K562 (cell line): ENCODE results near the gene POLD4. TPM values are rescaled to one million over a fixed set of nuclear protein-coding genes. Genes with fewer than 3 reads are reported as not detected.

Experiments used
- CHD1 ChIP-seq: fragments of 200-600 bp; sonication (generic); IDR thresholded peaks from one replicate; pipeline ENCODE4 v1.6.1; 2012; ENCODE audit warnings: mild to moderate bottlenecking, moderate library complexity, low read length, inconsistent platforms
- EP300 ChIP-seq: IDR thresholded peaks from 2 replicates; pipeline ENCODE4 v1.6.1; 2012; ENCODE audit warnings: low read length, improper control_type of control experiment
- FOXA3 ChIP-seq, 2 experiments: fragments of 450-650 bp in 1 of 2; sonication (generic) in 1 of 2; formaldehyde crosslinking; IDR thresholded peaks in 1 of 2; conservative IDR thresholded peaks in 1 of 2; 2 replicates each; pipeline versions ENCODE4 v1.4.0 to v1.8.0; 2020 to 2022; ENCODE audit warnings: mild to moderate bottlenecking in 2 of 2, missing genetic modification reagents in 1 of 2
- FOXM1 ChIP-seq, 2 experiments: fragments of 450-650 bp in 1 of 2; sonication (generic) in 1 of 2; formaldehyde crosslinking in 1 of 2; IDR thresholded peaks; 2 replicates each; pipeline versions ENCODE4 v1.6.1 to v1.9.0; 2017 to 2022; ENCODE audit warnings: low read depth in 2 of 2, mild to moderate bottlenecking in 2 of 2, missing genetic modification reagents in 1 of 2, moderate library complexity in 1 of 2
- FOXP1 ChIP-seq: sonication (generic); formaldehyde crosslinking; IDR thresholded peaks from 2 replicates; pipeline ENCODE4 v1.8.0; 2022; ENCODE audit warnings: mild to moderate bottlenecking, missing genetic modification reagents
- HLTF ChIP-seq: fragments of 450-650 bp; IDR thresholded peaks from 2 replicates; pipeline ENCODE4 v1.6.1; 2016
- IRF2 ChIP-seq: sonication (generic); formaldehyde crosslinking; IDR thresholded peaks from 2 replicates; pipeline ENCODE4 v1.8.1; 2022; ENCODE audit warnings: mild to moderate bottlenecking, missing genetic modification reagents
- JUNB ChIP-seq: fragments of 450-650 bp; formaldehyde crosslinking; conservative IDR thresholded peaks from 2 replicates; pipeline ENCODE4 v1.4.0; 2020; ENCODE audit warnings: mild to moderate bottlenecking
- LARP7 ChIP-seq: fragments of 450-650 bp; IDR thresholded peaks from 2 replicates; pipeline ENCODE4 v1.6.1; 2016
- PPARD ChIP-seq: fragments of 250-450 bp; sonication (Bioruptor Pico); IDR thresholded peaks from 2 replicates; pipeline ENCODE4 v1.8.0; 2022; ENCODE audit warnings: inconsistent platforms, mild to moderate bottlenecking, moderate library complexity
- PRMT5 ChIP-seq: sonication (generic); formaldehyde crosslinking; IDR thresholded peaks from 2 replicates; pipeline ENCODE4 v1.5.0; 2020; ENCODE audit warnings: missing genetic modification reagents
- PRPF4 ChIP-seq: fragments of 200-400 bp; formaldehyde crosslinking; IDR thresholded peaks from one replicate; pipeline ENCODE4 v1.6.1; 2017; ENCODE audit warnings: low read length, low read depth, mild to moderate bottlenecking; ENCODE audit not compliant: insufficient read depth, poor library complexity, severe bottlenecking
- YBX1 ChIP-seq: fragments of 450-650 bp; IDR thresholded peaks from 2 replicates; pipeline ENCODE4 v1.7.1; 2016; ENCODE audit warnings: mild to moderate bottlenecking
- ZNF12 ChIP-seq: sonication (generic); formaldehyde crosslinking; IDR thresholded peaks from 2 replicates; pipeline ENCODE4 v1.4.0; 2020; ENCODE audit warnings: mild to moderate bottlenecking, missing genetic modification reagents
- polyA plus RNA-seq, 8 experiments: library from polyadenylated mRNA; depleted of rRNA in 4 of 8; stranded (reverse) in 5 of 8; unstranded in 3 of 8; fragments of >200 nt; fragmentation: Nextera tagmentation in 2 of 8; fragmentation: Illumina TruSeq in 1 of 8; extraction: Ambion mirVana in 2 of 8; extraction: Trizol in 1 of 8; gene quantifications; 2 replicates each; pipeline versions ENCODE4 v1.2.1 to v1.2.3, GENCODE V29; 2011 to 2014; ENCODE audit warnings: inconsistent platforms in 1 of 8, missing spikeins in 1 of 8
- total RNA-seq, 7 experiments: library from RNA; depleted of rRNA in 6 of 7; stranded (reverse); fragments of >200 nt in 6 of 7; fragmentation: Illumina TruSeq in 2 of 7; extraction: Trizol in 2 of 7; gene quantifications; 2 replicates each; pipeline versions ENCODE4 v1.2.1 to v1.2.3, GENCODE V29; 2011 to 2021; ENCODE audit warnings: low replicate concordance in 1 of 7
- TF ChIP-seq, protein P1 (sequence below): sonication (generic); formaldehyde crosslinking; IDR thresholded peaks from 2 replicates; pipeline ENCODE4 v1.8.0; 2022; ENCODE audit warnings: missing genetic modification reagents, mild to moderate bottlenecking, borderline replicate concordance
- TF ChIP-seq, protein P2 (sequence below): fragments of 450-650 bp; IDR thresholded peaks from 2 replicates; pipeline ENCODE4 v1.6.1; 2014; ENCODE audit warnings: low read depth, mild to moderate bottlenecking, moderate library complexity, borderline replicate concordance
- TF ChIP-seq, protein P3 (sequence below): sonication (generic); formaldehyde crosslinking; IDR thresholded peaks from 2 replicates; pipeline ENCODE4 v1.8.0; 2023; ENCODE audit warnings: missing genetic modification reagents, mild to moderate bottlenecking, borderline replicate concordance

POLD4 gene
- total and polyA plus RNA-seq, 9 of the 15 experiments (the other 6 are each of a cell fraction or from before 2014, with no cell fraction given) = 5.8 to 64.5 (median 18.3) TPM

DNA sequence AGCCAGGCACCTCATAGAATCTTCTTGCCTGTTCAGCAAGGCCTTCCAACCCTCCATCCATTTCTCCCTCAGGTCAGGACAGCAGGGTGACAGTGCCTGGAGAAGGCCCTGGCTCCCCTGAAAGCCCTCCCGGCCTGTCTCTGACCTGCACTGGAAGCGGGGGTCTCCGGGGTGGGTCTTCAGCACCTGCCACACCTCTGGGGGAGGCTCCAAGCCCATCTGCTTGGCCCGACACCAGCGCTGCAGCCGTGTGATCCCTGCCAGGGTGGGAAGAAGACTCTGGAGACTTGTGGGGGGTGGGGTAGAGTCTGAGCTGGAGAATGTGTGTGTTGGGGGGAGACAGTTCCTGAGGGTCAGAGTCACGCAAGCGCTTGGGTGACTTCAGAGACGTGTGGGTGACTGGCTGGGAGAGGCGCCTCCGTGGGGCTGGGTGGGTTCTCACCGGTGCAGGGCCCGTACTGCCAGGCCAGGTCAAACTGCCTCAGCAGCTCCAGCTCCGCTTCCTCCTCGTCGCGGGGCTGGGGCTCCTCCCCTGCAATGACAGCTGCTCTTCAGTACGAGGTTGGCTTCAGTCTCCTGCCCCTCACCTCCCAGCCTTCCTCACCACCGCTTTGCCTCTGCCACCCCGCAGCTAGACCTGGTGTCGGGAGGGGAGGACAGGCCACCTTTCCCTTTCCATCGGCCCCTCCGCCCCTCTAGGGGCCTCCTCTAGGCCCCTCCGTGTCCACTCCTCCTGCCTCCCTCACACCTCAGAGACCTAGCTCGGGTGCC lies 615 bp downstream of the POLD4 start (continued):
- TF ChIP-seq, protein P1, sequence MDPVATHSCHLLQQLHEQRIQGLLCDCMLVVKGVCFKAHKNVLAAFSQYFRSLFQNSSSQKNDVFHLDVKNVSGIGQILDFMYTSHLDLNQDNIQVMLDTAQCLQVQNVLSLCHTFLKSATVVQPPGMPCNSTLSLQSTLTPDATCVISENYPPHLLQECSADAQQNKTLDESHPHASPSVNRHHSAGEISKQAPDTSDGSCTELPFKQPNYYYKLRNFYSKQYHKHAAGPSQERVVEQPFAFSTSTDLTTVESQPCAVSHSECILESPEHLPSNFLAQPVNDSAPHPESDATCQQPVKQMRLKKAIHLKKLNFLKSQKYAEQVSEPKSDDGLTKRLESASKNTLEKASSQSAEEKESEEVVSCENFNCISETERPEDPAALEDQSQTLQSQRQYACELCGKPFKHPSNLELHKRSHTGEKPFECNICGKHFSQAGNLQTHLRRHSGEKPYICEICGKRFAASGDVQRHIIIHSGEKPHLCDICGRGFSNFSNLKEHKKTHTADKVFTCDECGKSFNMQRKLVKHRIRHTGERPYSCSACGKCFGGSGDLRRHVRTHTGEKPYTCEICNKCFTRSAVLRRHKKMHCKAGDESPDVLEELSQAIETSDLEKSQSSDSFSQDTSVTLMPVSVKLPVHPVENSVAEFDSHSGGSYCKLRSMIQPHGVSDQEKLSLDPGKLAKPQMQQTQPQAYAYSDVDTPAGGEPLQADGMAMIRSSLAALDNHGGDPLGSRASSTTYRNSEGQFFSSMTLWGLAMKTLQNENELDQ (CRISPR knock-in tag) = no peak
- TF ChIP-seq PRMT5 (CRISPR knock-in tag) (no peak), FOXA3 (CRISPR knock-in tag; conservative IDR thresholded peaks at IDR 0.05 in 1 of 2, IDR thresholded peaks at IDR 0.05 in 1 of 2) (0 out of 4 replicates have a peak, but pooled peaks of 1 of the 2 experiments have one; percentile 27), LARP7 (0 out of 2 replicates have a peak, but pooled peaks have one; percentile 46), PRPF4 (no peak), JUNB (CRISPR knock-in tag) (no peak), YBX1 (no peak), PPARD (CRISPR knock-in tag) (no peak), FOXP1 (0 out of 2 replicates have a peak, but pooled peaks have one; percentile 68), ZNF12 (CRISPR knock-in tag) (no peak), EP300 (no peak), IRF2 (CRISPR knock-in tag) (no peak), CHD1 (peak; percentile 93), HLTF (0 out of 2 replicates have a peak, but pooled peaks have one; percentile 46), FOXM1 (IDR thresholded peaks at IDR 0.05; ENCODE audit: low read depth) (no peak), FOXM1 (CRISPR knock-in tag; IDR thresholded peaks at IDR 0.05; ENCODE audit: low read depth) (no peak)
- TF ChIP-seq, protein P2, sequence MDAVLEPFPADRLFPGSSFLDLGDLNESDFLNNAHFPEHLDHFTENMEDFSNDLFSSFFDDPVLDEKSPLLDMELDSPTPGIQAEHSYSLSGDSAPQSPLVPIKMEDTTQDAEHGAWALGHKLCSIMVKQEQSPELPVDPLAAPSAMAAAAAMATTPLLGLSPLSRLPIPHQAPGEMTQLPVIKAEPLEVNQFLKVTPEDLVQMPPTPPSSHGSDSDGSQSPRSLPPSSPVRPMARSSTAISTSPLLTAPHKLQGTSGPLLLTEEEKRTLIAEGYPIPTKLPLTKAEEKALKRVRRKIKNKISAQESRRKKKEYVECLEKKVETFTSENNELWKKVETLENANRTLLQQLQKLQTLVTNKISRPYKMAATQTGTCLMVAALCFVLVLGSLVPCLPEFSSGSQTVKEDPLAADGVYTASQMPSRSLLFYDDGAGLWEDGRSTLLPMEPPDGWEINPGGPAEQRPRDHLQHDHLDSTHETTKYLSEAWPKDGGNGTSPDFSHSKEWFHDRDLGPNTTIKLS = no peak
- TF ChIP-seq, protein P3, sequence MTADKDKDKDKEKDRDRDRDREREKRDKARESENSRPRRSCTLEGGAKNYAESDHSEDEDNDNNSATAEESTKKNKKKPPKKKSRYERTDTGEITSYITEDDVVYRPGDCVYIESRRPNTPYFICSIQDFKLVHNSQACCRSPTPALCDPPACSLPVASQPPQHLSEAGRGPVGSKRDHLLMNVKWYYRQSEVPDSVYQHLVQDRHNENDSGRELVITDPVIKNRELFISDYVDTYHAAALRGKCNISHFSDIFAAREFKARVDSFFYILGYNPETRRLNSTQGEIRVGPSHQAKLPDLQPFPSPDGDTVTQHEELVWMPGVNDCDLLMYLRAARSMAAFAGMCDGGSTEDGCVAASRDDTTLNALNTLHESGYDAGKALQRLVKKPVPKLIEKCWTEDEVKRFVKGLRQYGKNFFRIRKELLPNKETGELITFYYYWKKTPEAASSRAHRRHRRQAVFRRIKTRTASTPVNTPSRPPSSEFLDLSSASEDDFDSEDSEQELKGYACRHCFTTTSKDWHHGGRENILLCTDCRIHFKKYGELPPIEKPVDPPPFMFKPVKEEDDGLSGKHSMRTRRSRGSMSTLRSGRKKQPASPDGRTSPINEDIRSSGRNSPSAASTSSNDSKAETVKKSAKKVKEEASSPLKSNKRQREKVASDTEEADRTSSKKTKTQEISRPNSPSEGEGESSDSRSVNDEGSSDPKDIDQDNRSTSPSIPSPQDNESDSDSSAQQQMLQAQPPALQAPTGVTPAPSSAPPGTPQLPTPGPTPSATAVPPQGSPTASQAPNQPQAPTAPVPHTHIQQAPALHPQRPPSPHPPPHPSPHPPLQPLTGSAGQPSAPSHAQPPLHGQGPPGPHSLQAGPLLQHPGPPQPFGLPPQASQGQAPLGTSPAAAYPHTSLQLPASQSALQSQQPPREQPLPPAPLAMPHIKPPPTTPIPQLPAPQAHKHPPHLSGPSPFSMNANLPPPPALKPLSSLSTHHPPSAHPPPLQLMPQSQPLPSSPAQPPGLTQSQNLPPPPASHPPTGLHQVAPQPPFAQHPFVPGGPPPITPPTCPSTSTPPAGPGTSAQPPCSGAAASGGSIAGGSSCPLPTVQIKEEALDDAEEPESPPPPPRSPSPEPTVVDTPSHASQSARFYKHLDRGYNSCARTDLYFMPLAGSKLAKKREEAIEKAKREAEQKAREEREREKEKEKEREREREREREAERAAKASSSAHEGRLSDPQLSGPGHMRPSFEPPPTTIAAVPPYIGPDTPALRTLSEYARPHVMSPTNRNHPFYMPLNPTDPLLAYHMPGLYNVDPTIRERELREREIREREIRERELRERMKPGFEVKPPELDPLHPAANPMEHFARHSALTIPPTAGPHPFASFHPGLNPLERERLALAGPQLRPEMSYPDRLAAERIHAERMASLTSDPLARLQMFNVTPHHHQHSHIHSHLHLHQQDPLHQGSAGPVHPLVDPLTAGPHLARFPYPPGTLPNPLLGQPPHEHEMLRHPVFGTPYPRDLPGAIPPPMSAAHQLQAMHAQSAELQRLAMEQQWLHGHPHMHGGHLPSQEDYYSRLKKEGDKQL (CRISPR knock-in tag) = no peak
